GM19025 (cell line): ENCODE data around the gene CCBE1.
"Not testable (repeated sequence)": the region's sequence is repeated elsewhere in the genome, so short reads cannot be mapped to it uniquely, and the experiment has no call there.

Source experiments
- ATAC-seq: cut with Tn5 transposase; IDR thresholded peaks from one replicate; pipeline ENCODE4 v1.9.1; 2021; ENCODE audit warnings: mild to moderate bottlenecking, low read depth, moderate library complexity; ENCODE audit not compliant: unreplicated experiment

Gene CCBE1

GRCh38 chr18:59659508-59660170, 37.6 kb downstream of the CCBE1 start:
- no peak for ATAC-seq

- ATAC-seq: no peak
Measured at GRCh38 chr18:59658941-59659340, 38.3 kb downstream of the CCBE1 start.

GRCh38 chr18:59657012-59657411, 40.2 kb downstream of the CCBE1 start:
- no peak for ATAC-seq

GRCh38 chr18:59656373-59656887, 40.8 kb downstream of the CCBE1 start:
- ATAC-seq: no peak

GRCh38 chr18:59655676-59656075, 41.5 kb downstream of the CCBE1 start:
- no peak for ATAC-seq

- ATAC-seq: no peak
Measured at GRCh38 chr18:59651071-59651470, 46.2 kb downstream of the CCBE1 start.

- ATAC-seq: no peak
Measured at GRCh38 chr18:59650266-59650820, 46.9 kb downstream of the CCBE1 start.

- no peak for ATAC-seq
Measured at GRCh38 chr18:59649591-59649990, 47.6 kb downstream of the CCBE1 start.

- not testable (repeated sequence) for ATAC-seq
Measured at GRCh38 chr18:59648469-59648868, 48.8 kb downstream of the CCBE1 start.

- ATAC-seq: no peak
Measured at GRCh38 chr18:59646963-59647307, 50.3 kb downstream of the CCBE1 start.

- no peak for ATAC-seq
Measured at GRCh38 chr18:59646228-59646962, 50.8 kb downstream of the CCBE1 start.

GRCh38 chr18:59643740-59644139, 53.5 kb downstream of the CCBE1 start:
- no peak for ATAC-seq

GRCh38 chr18:59640721-59641120, 56.5 kb downstream of the CCBE1 start:
- ATAC-seq: no peak

- no peak for ATAC-seq
Measured at GRCh38 chr18:59639821-59640220, 57.4 kb downstream of the CCBE1 start.

GRCh38 chr18:59639136-59639535, 58.1 kb downstream of the CCBE1 start:
- no peak for ATAC-seq

- ATAC-seq: no peak
Measured at GRCh38 chr18:59633961-59634485, 63.2 kb downstream of the CCBE1 start.

GRCh38 chr18:59633317-59633716, 63.9 kb downstream of the CCBE1 start:
- ATAC-seq: no peak

- no peak for ATAC-seq
Measured at GRCh38 chr18:59631583-59632181, 65.5 kb downstream of the CCBE1 start.

GRCh38 chr18:59629894-59630293, 67.3 kb downstream of the CCBE1 start:
- ATAC-seq: no peak

- ATAC-seq: no peak
Measured at GRCh38 chr18:59628995-59629394, 68.2 kb downstream of the CCBE1 start.

- ATAC-seq: no peak
Measured at GRCh38 chr18:59627414-59627813, 69.8 kb downstream of the CCBE1 start.
